DMS53 treated with DMSO at 0.1 percent for 48 hours (cell line): ENCODE data around the gene POLR1G.
"Not testable (repeated sequence)": the region's sequence is repeated elsewhere in the genome, so short reads cannot be mapped to it uniquely, and the experiment has no call there.

Experiments
- DNase-seq: peaks from one replicate; lab custom pipeline; 2025; ENCODE audit not compliant: unreplicated experiment; lab: John Stamatoyannopoulos, UW

Gene POLR1G

GRCh38 chr19:45395821-45396617 lies 10.4 kb upstream of the POLR1G start:
- DNase-seq: no peak

GRCh38 chr19:45400192-45400591 lies 6.3 kb upstream of the POLR1G start:
- DNase-seq: no peak

GRCh38 chr19:45401815-45402214 lies 4.6 kb upstream of the POLR1G start:
- no peak for DNase-seq

- no peak for DNase-seq
Measured at GRCh38 chr19:45402298-45403061, 4.0 kb upstream of the POLR1G start.

GRCh38 chr19:45403272-45403671 lies 3.2 kb upstream of the POLR1G start:
- DNase-seq: no peak

GRCh38 chr19:45403781-45404556 lies 2.5 kb upstream of the POLR1G start:
- DNase-seq: peak; percentile 22

- DNase-seq: peak; percentile 65
Measured at GRCh38 chr19:45404557-45405434, 1.6 kb upstream of the POLR1G start, which contains the start of gene PPP1R13L. Gene PPP1R13L (minus strand): TSS chr19:45405069. CDS start chr19:45398318, 6,751 bp downstream.

- DNase-seq: peak; percentile 81
Measured at GRCh38 chr19:45405435-45406225, 814 bp upstream of the POLR1G start.

GRCh38 chr19:45407091-45407375 lies 589 bp downstream of the POLR1G start:
- DNase-seq: no peak

GRCh38 chr19:45407585-45407984 lies 1.1 kb downstream of the POLR1G start:
- DNase-seq: not testable (repeated sequence)

- no peak for DNase-seq
Measured at GRCh38 chr19:45408121-45408520, 1.7 kb downstream of the POLR1G start.

- no peak for DNase-seq
Measured at GRCh38 chr19:45408830-45409556, 2.5 kb downstream of the POLR1G start.

GRCh38 chr19:45409557-45409920 lies 3.1 kb downstream of the POLR1G start:
- no peak for DNase-seq

GRCh38 chr19:45410330-45410729 lies 3.9 kb downstream of the POLR1G start:
- not testable (repeated sequence) for DNase-seq

- DNase-seq: no peak
Measured at GRCh38 chr19:45413497-45413896, 7.1 kb downstream of the POLR1G start.

- no peak for DNase-seq
Measured at GRCh38 chr19:45414468-45414867, 8.0 kb downstream of the POLR1G start.

- no peak for DNase-seq
Measured at GRCh38 chr19:45417151-45417550, 10.7 kb downstream of the POLR1G start.

- DNase-seq: no peak
Measured at GRCh38 chr19:45418802-45419201, 12.4 kb downstream of the POLR1G start.

GRCh38 chr19:45419396-45419795 lies 13.0 kb downstream of the POLR1G start:
- DNase-seq: no peak
